Activated T-cell treated with anti-CD3 and anti-CD28 coated beads, Interleukin-2, amount 50 U/mL, for 1 hour (primary cell): ENCODE data around the gene SPDYE17.
"Not testable (repeated sequence)": the region's sequence is repeated elsewhere in the genome, so short reads cannot be mapped to it uniquely, and the experiment has no call there.

Experiments
- DNase-seq: peaks from one replicate; pipeline ENCODE4 v3.0.0-alpha.2; 2020

The SPDYE17 gene

GRCh38 chr7:76998285-76998589, 33.9 kb downstream of the SPDYE17 start:
- no peak for DNase-seq

DNA sequence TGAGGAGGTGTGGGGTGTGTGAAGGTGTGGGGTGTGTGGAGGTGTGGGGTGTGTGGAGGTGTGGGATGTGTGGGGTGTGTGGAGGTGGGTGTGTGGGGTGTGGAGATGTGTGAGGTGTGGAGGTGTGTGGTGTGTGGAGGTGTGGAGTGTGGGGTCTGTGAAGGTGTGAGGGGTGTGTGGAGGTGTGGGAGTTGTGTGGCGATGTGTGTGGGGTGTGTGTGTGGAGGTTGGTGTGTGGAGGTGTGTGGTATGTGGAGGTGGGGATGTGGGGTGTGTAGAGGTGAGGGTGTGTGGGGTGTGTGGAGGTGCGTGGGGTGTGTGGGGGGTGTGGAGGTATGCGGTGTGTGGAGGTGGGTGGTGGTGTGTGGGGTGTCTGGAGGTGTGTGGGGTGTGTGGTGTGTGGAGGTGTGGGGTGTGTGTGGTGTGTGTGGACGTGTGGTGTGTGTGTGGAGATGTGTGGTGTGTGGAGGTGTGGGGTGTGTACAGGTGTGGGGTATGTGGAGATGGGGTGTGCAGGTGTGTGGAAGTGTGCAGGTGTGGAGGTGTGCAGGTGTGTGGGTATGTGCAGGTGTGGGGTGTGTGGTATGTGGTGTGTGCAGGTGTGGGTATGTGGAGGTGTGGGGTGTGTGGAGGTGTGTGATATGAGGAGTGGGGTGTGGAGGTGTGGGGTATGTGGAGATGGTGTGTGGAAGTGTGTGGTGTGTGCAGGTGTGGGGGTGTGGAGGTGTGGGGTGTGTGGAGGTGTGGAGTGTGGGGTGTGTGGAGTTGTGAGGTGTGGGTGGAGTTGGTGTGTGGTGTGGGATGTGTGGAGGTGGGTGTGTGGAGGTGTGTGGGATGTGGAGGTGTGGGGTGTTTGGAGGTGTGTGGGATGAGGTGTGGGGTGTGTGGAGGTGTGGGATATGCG, 34.5 kb downstream of the SPDYE17 start:
- no peak for DNase-seq

DNA sequence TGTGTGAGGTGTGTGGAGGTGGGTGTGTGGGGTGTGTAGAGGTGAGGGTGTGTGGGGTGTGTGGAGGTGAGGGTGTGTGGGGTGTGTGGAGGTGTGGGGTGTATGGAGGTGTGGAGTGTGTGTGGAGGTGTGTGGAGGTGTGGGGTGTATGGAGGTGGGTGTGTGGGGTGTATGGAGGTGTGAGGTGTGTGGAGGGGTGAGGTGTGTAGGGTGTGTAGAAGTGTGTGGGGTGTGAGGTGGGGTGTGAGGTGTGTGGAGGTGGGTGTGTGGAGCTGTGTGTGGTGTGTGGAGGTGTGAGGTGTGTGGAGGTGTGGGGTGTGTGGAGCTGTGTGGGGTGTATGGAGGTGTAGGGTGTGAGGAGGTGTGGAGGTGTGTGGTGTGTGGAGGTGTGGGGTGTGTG, 35.2 kb downstream of the SPDYE17 start:
- DNase-seq = not testable (repeated sequence)

DNA sequence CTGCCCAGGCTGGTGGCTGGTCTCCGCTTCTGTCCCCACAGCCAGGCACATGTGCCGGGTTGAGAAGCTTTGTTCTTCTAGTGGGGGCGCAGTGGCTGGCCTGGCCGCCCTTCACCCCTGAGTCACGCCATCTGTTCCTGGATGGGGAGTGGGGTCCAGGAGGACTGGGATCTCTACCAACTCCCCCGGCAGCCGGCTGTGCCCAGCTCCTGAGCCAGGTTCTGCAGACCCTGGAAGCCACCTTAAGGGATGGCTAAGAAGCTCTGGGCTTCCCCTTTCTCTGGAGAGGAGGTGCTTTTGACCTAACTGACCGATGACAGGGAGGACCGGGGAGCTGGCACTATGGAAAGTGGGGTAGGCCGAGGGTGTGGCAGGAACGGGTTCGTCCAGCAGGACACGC, 37.9 kb downstream of the SPDYE17 start:
- DNase-seq = not testable (repeated sequence)

GRCh38 chr7:76993831-76994230, 38.3 kb downstream of the SPDYE17 start:
- DNase-seq = not testable (repeated sequence)

- DNase-seq = not testable (repeated sequence)
Observed at GRCh38 chr7:76992871-76993270, 39.3 kb downstream of the SPDYE17 start.

DNA sequence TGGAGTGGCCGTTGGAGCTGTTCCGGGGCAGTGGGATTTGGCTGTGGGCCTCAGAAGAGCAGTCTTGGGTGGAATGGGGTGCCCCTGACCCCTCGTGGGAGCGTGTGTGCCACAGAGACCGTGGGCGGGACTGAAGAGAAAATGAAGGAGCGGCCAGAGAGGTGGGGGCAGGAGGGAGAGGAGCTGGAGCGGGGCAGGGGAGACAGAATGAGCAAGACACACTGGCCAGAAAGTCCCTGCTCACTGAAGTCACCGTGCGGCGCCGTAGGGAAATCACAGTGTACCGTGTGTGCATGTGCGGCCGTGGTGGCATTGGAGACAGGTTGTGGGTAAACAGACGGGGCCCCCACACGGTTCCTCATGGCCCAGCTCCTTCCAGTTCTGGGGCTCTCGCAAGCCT, 40.0 kb downstream of the SPDYE17 start:
- DNase-seq = not testable (repeated sequence)

DNA sequence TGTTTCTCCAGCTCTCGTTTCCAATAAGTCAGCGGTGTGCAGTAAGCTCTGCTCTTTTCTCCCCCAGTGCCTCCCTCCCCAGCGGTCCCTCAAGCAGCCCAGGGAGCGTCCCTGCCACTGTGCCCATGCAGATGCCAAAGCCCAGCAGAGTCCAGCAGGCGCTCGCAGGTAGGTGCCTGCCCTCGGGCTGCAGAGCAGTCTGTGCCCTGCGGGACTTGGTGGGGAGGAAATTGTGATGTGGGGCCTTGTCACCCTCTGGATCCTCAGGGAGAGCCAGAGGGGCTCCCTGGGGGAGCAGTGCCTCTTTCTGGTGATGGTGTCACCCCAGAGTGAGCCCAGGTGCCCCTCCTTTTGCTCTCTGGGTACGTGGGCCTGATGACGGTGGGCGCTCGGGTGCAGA, 42.0 kb downstream of the SPDYE17 start:
- not testable (repeated sequence) for DNase-seq

- DNase-seq = not testable (repeated sequence)
Observed at GRCh38 chr7:76985924-76986717, 46.0 kb downstream of the SPDYE17 start.

GRCh38 chr7:76984784-76985136, 47.4 kb downstream of the SPDYE17 start:
- DNase-seq = not testable (repeated sequence)

GRCh38 chr7:76983937-76984783, 48.0 kb downstream of the SPDYE17 start:
- DNase-seq = not testable (repeated sequence)

DNA sequence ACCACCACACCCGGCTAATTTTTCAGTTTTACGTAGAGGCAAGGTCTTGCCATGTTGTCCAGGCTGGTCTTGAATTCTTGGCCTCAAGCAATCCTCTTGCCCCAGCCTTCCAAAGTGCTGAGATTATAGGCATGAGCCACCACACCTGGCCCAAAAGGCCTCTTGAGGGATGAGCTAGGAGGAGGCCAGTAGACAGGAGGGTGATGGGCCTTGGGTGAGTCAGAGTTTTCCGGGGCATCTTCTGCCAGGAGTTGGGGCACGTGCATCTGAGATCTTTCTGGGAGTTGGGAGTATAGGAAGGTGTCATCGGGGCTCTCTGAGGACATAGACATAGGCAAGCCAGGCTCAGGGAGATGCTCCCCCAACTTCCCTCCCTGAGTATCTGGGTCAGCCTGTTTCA, 48.8 kb downstream of the SPDYE17 start:
- DNase-seq = not testable (repeated sequence)

DNA sequence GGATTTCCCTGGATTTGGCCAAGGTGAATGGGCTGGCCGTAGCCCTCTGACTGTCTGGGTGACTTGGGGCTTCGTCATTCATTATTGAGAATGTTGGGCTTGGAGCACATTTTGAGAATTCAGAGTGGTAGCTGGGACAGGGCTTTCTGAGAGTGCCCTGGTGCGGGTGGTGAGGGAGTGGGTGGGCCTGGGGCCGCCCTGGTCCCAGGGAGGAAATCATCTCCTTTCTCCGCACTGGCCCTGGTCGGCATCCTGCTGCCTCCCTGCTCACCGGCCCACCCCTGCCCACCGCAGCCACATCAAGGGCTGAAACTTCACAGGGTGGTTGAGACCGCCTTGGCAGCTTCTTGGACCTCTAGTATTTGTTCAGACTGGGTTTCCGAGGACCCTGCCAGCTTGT, 49.7 kb downstream of the SPDYE17 start:
- not testable (repeated sequence) for DNase-seq

DNA sequence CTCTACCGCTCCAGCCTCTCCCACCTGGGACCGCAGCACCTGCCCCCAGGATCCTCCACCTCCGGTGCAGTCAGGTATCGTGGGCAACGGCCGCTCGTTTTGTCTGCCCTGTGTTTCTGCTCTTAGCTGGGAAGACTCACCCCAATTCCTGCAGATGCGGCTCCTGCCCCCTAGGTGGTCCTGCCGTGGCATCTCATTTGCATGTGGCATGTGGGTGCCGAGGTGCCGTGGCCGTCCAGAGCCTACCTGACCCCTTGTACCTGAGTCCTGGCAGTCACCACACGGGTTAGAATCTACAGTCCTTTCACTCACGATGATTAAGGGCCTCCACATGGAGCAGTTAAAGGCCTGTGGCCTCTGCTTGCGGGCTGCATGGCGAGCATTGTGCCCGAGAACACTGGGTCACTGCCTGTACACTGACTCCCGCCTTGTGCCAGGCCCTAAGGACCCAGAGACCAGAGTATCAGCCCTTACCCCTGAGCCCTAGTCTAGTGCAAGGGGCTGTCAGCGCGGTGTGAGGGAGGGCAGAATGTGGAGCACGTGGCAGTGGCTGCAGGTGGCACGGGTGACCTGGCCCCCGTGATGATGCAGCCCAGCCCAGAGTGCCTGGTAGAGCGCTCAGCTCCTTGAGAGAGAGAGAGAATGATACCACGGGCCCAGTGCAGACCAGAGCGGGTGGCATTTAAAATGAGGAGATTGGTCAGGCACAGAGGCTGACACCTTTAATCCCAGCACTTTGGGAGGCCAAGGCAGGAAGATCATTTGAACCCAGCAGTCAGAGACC, 50.8 kb downstream of the SPDYE17 start:
- DNase-seq = not testable (repeated sequence)

DNA sequence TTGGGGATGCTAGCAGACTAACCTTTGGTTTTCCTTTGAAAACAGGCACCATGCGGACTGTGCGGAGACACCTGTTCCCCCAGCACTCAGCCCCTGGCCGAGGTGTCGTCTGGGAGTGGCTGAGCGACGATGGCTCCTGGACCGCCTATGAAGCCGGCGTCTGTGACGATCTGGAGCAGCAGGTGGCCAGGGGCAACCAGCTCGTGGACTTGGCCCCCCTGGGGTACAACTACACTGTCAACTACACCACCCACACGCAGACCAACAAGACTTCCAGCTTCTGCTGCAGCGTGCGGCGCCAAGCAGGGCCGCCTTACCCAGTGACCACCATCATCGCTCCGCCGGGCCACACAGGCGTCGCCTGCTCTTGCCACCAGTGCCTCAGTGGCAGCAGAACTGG, 51.6 kb downstream of the SPDYE17 start:
- not testable (repeated sequence) for DNase-seq

DNA sequence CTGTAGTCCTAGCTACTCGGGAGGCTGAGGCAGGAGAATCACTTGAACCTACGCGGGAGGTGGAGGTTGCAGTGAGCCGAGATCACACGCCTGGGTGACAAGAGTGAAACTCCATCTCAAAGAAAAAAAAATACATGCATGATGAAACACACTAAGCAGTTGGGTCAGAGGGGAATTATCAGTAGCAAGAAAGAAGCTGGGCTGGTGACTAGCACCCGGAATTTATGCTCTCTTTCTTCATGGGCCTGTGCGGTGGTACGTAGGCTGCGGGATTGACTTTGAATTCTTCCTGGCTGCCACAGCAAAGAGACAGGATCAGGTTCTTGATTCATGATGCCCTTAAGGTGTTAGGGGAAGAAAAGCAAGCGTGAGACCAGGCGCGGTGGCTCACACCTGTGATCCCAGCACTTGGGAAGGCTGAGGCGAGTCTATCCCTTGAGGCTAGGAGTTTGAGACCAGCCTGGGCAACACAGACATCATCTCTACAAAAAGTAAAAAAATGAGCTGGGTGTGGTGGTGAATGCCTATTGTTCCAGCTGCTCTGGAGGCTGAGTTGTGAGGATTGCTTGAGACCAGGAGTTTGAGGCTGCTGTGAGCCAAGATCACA, 54.3 kb downstream of the SPDYE17 start:
- DNase-seq = not testable (repeated sequence)

DNA sequence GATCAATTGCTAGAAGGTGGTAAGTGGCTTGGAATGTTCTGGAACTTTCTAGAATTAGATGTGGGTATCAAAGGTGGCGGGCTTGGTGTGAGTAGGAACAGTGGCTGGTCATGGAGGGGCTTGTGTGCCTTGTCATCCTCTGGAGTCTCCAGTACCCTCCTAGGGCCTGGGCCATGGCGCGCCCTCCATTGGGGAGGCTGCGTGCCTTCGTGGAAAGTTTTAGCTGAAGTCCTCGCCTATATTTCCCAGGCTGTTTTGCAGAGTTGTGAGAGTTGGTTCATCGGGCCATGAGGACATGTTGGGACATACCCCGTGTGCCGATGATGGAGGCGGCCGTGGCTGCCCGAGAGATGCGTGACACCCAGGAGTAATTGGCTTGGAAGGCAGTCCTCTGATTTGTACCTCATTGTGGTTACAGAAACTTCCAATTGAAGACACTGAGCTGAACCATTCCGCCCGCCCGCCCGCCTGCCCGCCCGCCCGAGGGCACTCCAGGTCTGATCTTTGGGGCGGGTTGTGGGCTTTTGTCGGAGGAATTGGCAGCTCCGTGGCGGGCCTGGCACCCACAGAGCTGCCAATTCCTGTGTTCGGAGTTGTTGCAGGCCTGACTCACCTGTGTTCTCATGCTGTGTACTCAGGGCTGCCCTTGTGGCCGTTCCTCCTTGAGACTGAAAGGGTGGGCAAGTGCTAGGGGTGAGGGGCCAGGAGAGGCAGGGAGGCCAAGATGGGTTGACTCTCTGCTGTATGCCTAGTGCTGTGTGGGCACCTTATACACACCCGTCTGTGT, 57.2 kb downstream of the SPDYE17 start:
- not testable (repeated sequence) for DNase-seq

DNA sequence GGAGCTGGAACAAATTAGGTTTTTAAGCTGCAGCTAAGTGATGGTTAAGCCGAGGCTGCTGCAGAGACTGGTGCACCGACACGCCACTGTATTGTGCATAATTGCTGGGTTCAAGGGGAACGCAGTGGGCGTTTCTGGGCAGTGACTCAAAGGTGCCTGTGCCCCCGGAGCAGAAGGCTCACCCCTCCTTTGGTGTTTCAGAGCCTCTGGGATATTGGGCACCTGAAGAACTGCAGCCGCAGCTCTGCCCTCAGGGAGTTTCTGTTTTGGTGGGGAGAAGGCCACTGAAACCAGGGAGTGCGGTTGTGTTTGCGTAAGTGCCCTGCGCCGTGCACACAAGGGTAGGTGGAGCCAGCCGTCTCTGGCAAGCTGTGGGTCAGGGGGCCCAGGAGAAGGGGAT, 57.8 kb downstream of the SPDYE17 start:
- not testable (repeated sequence) for DNase-seq

GRCh38 chr7:76972391-76972790, 59.8 kb downstream of the SPDYE17 start:
- not testable (repeated sequence) for DNase-seq
